K562 (cell line): Measurements from ENCODE around the gene RIOK3. TPM values are rescaled to one million over a fixed set of nuclear protein-coding genes. Genes with fewer than 3 reads are reported as not detected.

Experiments
- CREB3 ChIP-seq: fragments of 450-650 bp; conservative IDR thresholded peaks from 2 replicates; pipeline ENCODE4 v1.6.1; 2016; ENCODE audit warnings: missing genetic modification characterization, low read depth, mild to moderate bottlenecking, missing compliant biosample characterization, moderate library complexity
- GABPB1 ChIP-seq: sonication (generic); formaldehyde crosslinking; IDR thresholded peaks from 2 replicates; pipeline ENCODE4 v1.8.0; 2022; ENCODE audit warnings: mild to moderate bottlenecking, missing genetic modification reagents
- KHSRP ChIP-seq: fragments of 450-650 bp; IDR thresholded peaks from 2 replicates; pipeline ENCODE4 v1.6.1; 2017
- MTA1 ChIP-seq: fragments of 450-650 bp; IDR thresholded peaks from 2 replicates; pipeline ENCODE4 v1.6.1; 2017; ENCODE audit warnings: borderline replicate concordance
- REST ChIP-seq, 2 experiments: fragments of 450-650 bp; formaldehyde crosslinking in 1 of 2; IDR thresholded peaks; 2 replicates each; pipeline versions ENCODE4 v1.4.0 to v1.6.1; 2014 to 2020; ENCODE audit warnings: mild to moderate bottlenecking in 2 of 2, borderline replicate concordance in 1 of 2, low read depth in 1 of 2
- ZBTB12 ChIP-seq: fragments of 250-450 bp; sonication (Bioruptor Pico); IDR thresholded peaks from 2 replicates; pipeline ENCODE4 v1.4.0; 2020
- ZBTB9 ChIP-seq: fragments of 450-650 bp; formaldehyde crosslinking; IDR thresholded peaks from 2 replicates; pipeline ENCODE4 v1.4.0; 2020; ENCODE audit warnings: mild to moderate bottlenecking, moderate library complexity
- ZNF609 ChIP-seq: sonication (generic); formaldehyde crosslinking; IDR thresholded peaks from 2 replicates; pipeline ENCODE4 v1.8.1; 2023; ENCODE audit warnings: missing genetic modification reagents, mild to moderate bottlenecking, borderline replicate concordance
- ZNF707 ChIP-seq: fragments of 250-450 bp; sonication (Bioruptor Pico); conservative IDR thresholded peaks from 2 replicates; pipeline ENCODE4 v1.8.0; 2022; ENCODE audit warnings: inconsistent platforms, mild to moderate bottlenecking, moderate library complexity
- polyA plus RNA-seq, 8 experiments: library from polyadenylated mRNA; depleted of rRNA in 4 of 8; stranded (reverse) in 5 of 8; unstranded in 3 of 8; fragments of >200 nt; fragmentation: Nextera tagmentation in 2 of 8; fragmentation: Illumina TruSeq in 1 of 8; extraction: Ambion mirVana in 2 of 8; extraction: Trizol in 1 of 8; gene quantifications; 2 replicates each; pipeline versions ENCODE4 v1.2.1 to v1.2.3, GENCODE V29; 2011 to 2014; ENCODE audit warnings: inconsistent platforms in 1 of 8, missing spikeins in 1 of 8
- total RNA-seq, 7 experiments: library from RNA; depleted of rRNA in 6 of 7; stranded (reverse); fragments of >200 nt in 6 of 7; fragmentation: Illumina TruSeq in 2 of 7; extraction: Trizol in 2 of 7; gene quantifications; 2 replicates each; pipeline versions ENCODE4 v1.2.1 to v1.2.3, GENCODE V29; 2011 to 2021; ENCODE audit warnings: low replicate concordance in 1 of 7

RIOK3 gene
- total and polyA plus RNA-seq, 9 of the 15 experiments (the other 6 are each of a cell fraction or from before 2014, with no cell fraction given): 21.4 to 89.5 (median 62.9) TPM

- no peak for TF ChIP-seq ZNF609 (CRISPR knock-in tag)
- peak; percentile 95 for TF ChIP-seq MTA1
- TF ChIP-seq KHSRP: no peak
- peak; percentile 82 for TF ChIP-seq ZBTB12 (CRISPR knock-in tag)
- TF ChIP-seq GABPB1 (CRISPR knock-in tag): no peak
- TF ChIP-seq CREB3 (tag): 0 out of 2 replicates have a peak, but pooled peaks have one; percentile 69
- TF ChIP-seq REST (IDR thresholded peaks at IDR 0.05; ENCODE audit: borderline replicate concordance): no peak
- no peak for TF ChIP-seq REST (CRISPR knock-in tag; IDR thresholded peaks at IDR 0.05; ENCODE audit: low read depth)
- TF ChIP-seq ZBTB9 (CRISPR knock-in tag): 0 out of 2 replicates have a peak, but pooled peaks have one; percentile 44
- no peak for TF ChIP-seq ZNF707
Measured at GRCh38 chr18:23433360-23433759, 19.7 kb upstream of the RIOK3 start (continued).
